ENCODE results near the gene GRK1.
"Not testable (repeated sequence)": the region's sequence is repeated elsewhere in the genome, so short reads cannot be mapped to it uniquely, and the experiment has no call there.

DNA sequence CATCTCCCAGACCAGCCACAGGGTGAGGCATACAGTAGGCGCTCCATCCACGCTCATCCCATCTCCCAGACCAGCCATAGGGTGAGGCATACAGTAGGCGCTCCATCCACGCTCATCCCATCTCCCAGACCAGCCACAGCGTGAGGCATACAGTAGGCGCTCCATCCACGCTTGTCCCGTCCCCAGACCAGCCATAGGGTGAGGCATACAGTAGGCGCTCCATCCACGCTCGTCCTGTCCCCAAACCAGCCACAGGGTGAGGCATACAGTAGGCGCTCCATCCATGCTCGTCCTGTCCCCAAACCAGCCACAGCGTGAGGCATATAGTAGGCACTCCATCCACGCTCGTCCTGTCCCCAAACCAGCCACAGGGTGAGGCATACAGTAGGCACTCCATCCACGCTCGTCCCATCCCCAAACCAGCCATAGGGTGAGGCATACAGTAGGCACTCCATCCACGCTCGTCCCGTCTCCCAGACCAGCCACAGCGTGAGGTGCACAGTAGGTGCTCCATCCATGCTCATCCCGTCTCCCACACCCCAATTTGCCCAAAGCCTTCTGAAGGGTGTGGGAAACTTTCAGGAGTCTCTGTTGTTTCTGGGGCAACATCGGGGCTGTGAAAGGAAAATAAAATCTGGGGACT lies 78.6 kb downstream of the GRK1 start:
- not testable (repeated sequence) for TF ChIP-seq POLR2A (IDR thresholded peaks at IDR 0.05; ENCODE audit: low read length); GATA1 (IDR thresholded peaks at IDR 0.05; ENCODE audit: low read depth, low read length)

All from erythroblast (primary cell).